ENCODE results near the gene FAM168A.

FAM168A gene

DNA sequence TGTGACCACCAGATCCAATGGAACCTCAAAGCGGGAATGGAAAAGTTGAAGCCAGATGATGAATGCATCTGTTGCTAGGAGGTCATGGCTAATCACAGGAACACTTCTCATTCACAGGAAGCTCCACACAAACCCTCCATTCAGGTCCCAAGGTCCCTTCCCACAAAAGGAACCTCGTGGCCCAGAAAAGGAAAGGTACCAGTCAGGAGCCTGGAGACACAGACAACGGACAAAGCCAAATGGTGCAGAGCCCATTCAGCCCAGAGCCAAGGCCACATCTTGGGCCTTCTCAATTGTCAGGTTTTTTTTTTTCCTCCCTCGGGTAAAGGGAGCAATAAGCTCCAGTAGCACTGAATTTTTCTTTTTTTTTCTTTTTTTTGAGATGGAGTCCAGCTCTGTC lies 87.0 kb downstream of the FAM168A start:
- TF ChIP-seq EZH2phosphoT487 (conservative IDR thresholded peaks at IDR 0.05; ENCODE audit: low read length): no peak
- TF ChIP-seq, protein P1, sequence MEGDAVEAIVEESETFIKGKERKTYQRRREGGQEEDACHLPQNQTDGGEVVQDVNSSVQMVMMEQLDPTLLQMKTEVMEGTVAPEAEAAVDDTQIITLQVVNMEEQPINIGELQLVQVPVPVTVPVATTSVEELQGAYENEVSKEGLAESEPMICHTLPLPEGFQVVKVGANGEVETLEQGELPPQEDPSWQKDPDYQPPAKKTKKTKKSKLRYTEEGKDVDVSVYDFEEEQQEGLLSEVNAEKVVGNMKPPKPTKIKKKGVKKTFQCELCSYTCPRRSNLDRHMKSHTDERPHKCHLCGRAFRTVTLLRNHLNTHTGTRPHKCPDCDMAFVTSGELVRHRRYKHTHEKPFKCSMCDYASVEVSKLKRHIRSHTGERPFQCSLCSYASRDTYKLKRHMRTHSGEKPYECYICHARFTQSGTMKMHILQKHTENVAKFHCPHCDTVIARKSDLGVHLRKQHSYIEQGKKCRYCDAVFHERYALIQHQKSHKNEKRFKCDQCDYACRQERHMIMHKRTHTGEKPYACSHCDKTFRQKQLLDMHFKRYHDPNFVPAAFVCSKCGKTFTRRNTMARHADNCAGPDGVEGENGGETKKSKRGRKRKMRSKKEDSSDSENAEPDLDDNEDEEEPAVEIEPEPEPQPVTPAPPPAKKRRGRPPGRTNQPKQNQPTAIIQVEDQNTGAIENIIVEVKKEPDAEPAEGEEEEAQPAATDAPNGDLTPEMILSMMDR (IDR thresholded peaks at IDR 0.05; ENCODE audit: insufficient read depth, low read length, poor library complexity, severe bottlenecking): no peak
- H3K4me3 ChIP-seq (ENCODE audit: insufficient read depth, low read length, poor library complexity, severe bottlenecking): no peak overlapping the region
- H3K27me3 ChIP-seq (ENCODE audit: low read length): no peaks in the 10 kb centered on the region
- H3K9me3 ChIP-seq (ENCODE audit: insufficient read depth, low read length): no peaks in the 10 kb centered on the region
- H3K4me2 ChIP-seq (ENCODE audit: low read depth, low read length, poor library complexity, severe bottlenecking): no peak overlapping the region
- H3K36me3 ChIP-seq (ENCODE audit: low read length): no peaks in the 10 kb centered on the region; the same call in 1 of the 2 replicates
- no peaks in the 10 kb centered on the region for H3K9me2 ChIP-seq (replicated peaks; ENCODE audit: insufficient read depth, low read length)
- no peaks in the 10 kb centered on the region for H4K20me1 ChIP-seq (ENCODE audit: low read depth, low read length)
- no peak overlapping the region for H3K27ac ChIP-seq (ENCODE audit: low read depth, low read length)
- no peaks in the 10 kb centered on the region; the same call in 1 of the 2 replicates for H3K79me2 ChIP-seq (ENCODE audit: insufficient read depth, low read length)
- H2AFZ ChIP-seq (ENCODE audit: low read depth, low read length, severe bottlenecking): no peak overlapping the region
- H3F3A ChIP-seq (ENCODE audit: insufficient read depth): no peaks in the 10 kb centered on the region; the same call in 1 of the 2 replicates
- no peak overlapping the region for H3K9ac ChIP-seq (ENCODE audit: low read length)

DNA sequence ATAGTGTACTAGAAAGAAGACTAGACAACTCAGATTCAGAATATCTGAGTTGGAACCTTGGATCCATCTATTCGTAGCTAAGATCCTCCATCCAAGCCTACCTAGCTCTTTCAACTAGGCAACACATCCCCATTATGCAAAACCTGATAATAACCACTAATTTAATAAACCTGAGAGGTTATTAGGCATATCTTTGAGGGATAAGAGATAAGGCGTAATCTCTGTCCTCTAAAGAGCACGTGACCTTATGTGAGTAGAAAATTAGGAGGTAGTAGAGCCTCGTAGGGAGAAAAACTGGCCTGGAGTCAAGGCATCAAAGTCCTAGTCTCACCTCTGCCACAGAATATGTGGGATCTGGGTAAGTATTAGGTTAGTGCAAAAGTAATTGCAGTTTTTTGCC lies 87.8 kb downstream of the FAM168A start:
- no peak overlapping the region for H3K4me3 ChIP-seq (ENCODE audit: insufficient read depth, low read length, poor library complexity, severe bottlenecking)
- no peaks in the 10 kb centered on the region for H3K9me3 ChIP-seq (ENCODE audit: insufficient read depth, low read length)
- H3K9ac ChIP-seq (ENCODE audit: low read length): no peak overlapping the region
- no peaks in the 10 kb centered on the region; the same call in 1 of the 2 replicates for H3K36me3 ChIP-seq (ENCODE audit: low read length)
- no peak overlapping the region for H3K27ac ChIP-seq (ENCODE audit: low read depth, low read length)
- H3K79me2 ChIP-seq (ENCODE audit: insufficient read depth, low read length): no peaks in the 10 kb centered on the region; the same call in 1 of the 2 replicates
- no peak overlapping the region for H2AFZ ChIP-seq (ENCODE audit: low read depth, low read length, severe bottlenecking)
- no peaks in the 10 kb centered on the region for H3K27me3 ChIP-seq (ENCODE audit: low read length)
- no peaks in the 10 kb centered on the region for H4K20me1 ChIP-seq (ENCODE audit: low read depth, low read length)
- H3K4me2 ChIP-seq (ENCODE audit: low read depth, low read length, poor library complexity, severe bottlenecking): no peak overlapping the region
- no peaks in the 10 kb centered on the region; the same call in 1 of the 2 replicates for H3F3A ChIP-seq (ENCODE audit: insufficient read depth)
- no peak for TF ChIP-seq EZH2phosphoT487 (conservative IDR thresholded peaks at IDR 0.05; ENCODE audit: low read length)
- TF ChIP-seq, protein P1 (IDR thresholded peaks at IDR 0.05; ENCODE audit: insufficient read depth, low read length, poor library complexity, severe bottlenecking): no peak
- H3K9me2 ChIP-seq (replicated peaks; ENCODE audit: insufficient read depth, low read length): no peaks in the 10 kb centered on the region

GRCh38 chr11:73509188-73509587 lies 88.7 kb downstream of the FAM168A start:
- H3K9me3 ChIP-seq (ENCODE audit: insufficient read depth, low read length): no peaks in the 10 kb centered on the region
- no peaks in the 10 kb centered on the region for H4K20me1 ChIP-seq (ENCODE audit: low read depth, low read length)
- no peak overlapping the region for H2AFZ ChIP-seq (ENCODE audit: low read depth, low read length, severe bottlenecking)
- no peak overlapping the region for H3K9ac ChIP-seq (ENCODE audit: low read length)
- no peaks in the 10 kb centered on the region; the same call in 1 of the 2 replicates for H3K36me3 ChIP-seq (ENCODE audit: low read length)
- no peak overlapping the region for H3K27ac ChIP-seq (ENCODE audit: low read depth, low read length)
- H3K9me2 ChIP-seq (replicated peaks; ENCODE audit: insufficient read depth, low read length): no peaks in the 10 kb centered on the region
- no peaks in the 10 kb centered on the region; the same call in 1 of the 2 replicates for H3K79me2 ChIP-seq (ENCODE audit: insufficient read depth, low read length)
- no peak overlapping the region for H3K4me2 ChIP-seq (ENCODE audit: low read depth, low read length, poor library complexity, severe bottlenecking)
- TF ChIP-seq, protein P1 (IDR thresholded peaks at IDR 0.05; ENCODE audit: insufficient read depth, low read length, poor library complexity, severe bottlenecking): no peak
- no peak for TF ChIP-seq EZH2phosphoT487 (conservative IDR thresholded peaks at IDR 0.05; ENCODE audit: low read length)
- no peaks in the 10 kb centered on the region for H3K27me3 ChIP-seq (ENCODE audit: low read length)
- no peaks in the 10 kb centered on the region; the same call in 1 of the 2 replicates for H3F3A ChIP-seq (ENCODE audit: insufficient read depth)
- no peak overlapping the region for H3K4me3 ChIP-seq (ENCODE audit: insufficient read depth, low read length, poor library complexity, severe bottlenecking)
